ENCODE results near the gene HCFC1.

Gene HCFC1

GRCh38 chrX:153905481-153906095 lies 66.0 kb downstream of the HCFC1 start:
- Histone ChIP-seq H3F3A (ENCODE audit: control insufficient read depth, insufficient read depth) (no peaks in the 10 kb centered on the region; the same call in 1 of the 2 replicates), H3K79me2 (ENCODE audit: control insufficient read depth, low read length) (no peaks in the 10 kb centered on the region), H3K9me3 (ENCODE audit: control insufficient read depth, insufficient read depth, low read length) (no peaks in the 10 kb centered on the region), H3K9me2 (replicated peaks; ENCODE audit: control insufficient read depth, low read length) (no peaks in the 10 kb centered on the region), H3K4me3 (ENCODE audit: low read length) (no peak overlapping the region), H3K27me3 (ENCODE audit: control insufficient read depth, low read length) (no peaks in the 10 kb centered on the region), H4K20me1 (ENCODE audit: control insufficient read depth, insufficient read depth, low read depth, low read length) (no peaks in the 10 kb centered on the region), H3K27ac (ENCODE audit: low read depth, low read length) (no peak overlapping the region), H3K36me3 (ENCODE audit: control insufficient read depth, low read length) (no peaks in the 10 kb centered on the region), H3K4me2 (ENCODE audit: low read length) (no peak overlapping the region), H3K4me1 (ENCODE audit: control insufficient read depth, low read length) (peaks cover 35% of the 10 kb centered on the region)
- TF ChIP-seq CTCF (IDR thresholded peaks at IDR 0.05; ENCODE audit: low read depth, low read length, poor library complexity, severe bottlenecking) (no peak), EZH2phosphoT487 (IDR thresholded peaks at IDR 0.05; ENCODE audit: borderline replicate concordance, low read length) (no peak)

DNA sequence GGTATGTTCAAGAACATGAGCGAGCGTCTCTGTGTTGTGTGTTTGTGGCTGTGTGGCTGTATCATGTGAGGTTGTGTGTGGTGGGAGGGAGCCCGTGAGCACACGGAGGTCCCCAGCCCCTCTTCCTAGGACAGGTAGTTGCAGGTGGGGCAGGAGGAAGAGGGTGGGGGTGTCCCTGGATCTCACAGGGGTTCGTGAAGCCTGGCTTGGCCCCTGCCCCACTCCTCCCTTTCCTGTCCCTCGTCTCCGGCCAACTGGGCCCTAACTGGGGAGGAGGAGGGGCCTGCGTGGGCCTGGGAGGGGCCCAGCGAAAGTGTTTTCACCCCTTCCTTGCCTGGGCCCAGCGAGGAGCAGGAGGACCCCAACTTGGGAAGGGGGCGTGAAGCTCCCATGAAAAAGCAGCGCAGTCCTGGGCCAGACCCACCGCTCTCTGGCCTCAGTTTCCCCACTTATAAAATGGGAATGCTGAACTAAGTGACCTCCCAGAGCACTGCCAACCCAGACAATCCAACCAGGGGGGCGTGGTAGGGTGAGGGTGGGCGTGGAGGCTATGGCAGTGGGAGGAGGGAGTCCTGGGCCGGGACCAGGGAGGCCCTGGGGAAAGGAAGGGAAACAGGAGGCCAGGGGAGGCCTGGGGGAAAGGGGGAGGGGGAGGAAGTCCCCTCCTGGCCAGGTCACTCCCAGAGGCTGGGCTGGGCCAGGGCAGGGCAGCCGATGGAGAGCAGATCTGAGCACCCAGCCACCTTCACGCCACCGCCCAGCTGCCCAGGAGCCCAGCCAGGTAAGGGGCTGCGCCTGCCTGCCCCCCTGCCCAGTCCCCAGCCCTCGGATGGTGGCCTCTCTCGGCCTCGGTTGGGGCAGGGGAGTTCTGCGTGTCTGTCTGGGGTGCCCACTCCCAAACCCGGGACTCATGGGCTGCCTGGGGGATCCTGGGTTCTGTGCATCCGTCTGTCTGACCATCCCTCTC lies 67.3 kb downstream of the HCFC1 start, which contains the start of gene AVPR2:
Gene AVPR2 (plus strand): TSS at position 683 of the 967 bp plus-strand sequence. CDS start 473 bp downstream, outside the sequence.
- Histone ChIP-seq H3K9me2 (replicated peaks; ENCODE audit: control insufficient read depth, low read length) (no peaks in the 10 kb centered on the region), H3K27ac (ENCODE audit: low read depth, low read length) (no peak within 1 kb of the TSS), H3K27me3 (ENCODE audit: control insufficient read depth, low read length) (no peaks in the 10 kb centered on the region), H4K20me1 (ENCODE audit: control insufficient read depth, insufficient read depth, low read depth, low read length) (no peaks in the 10 kb centered on the region), H3F3A (ENCODE audit: control insufficient read depth, insufficient read depth) (no peaks in the 10 kb centered on the region; the same call in 1 of the 2 replicates), H3K9me3 (ENCODE audit: control insufficient read depth, insufficient read depth, low read length) (no peaks in the 10 kb centered on the region), H3K4me2 (ENCODE audit: low read length) (peak within 1 kb of the TSS; percentile 19; the same call in 1 of the 2 replicates), H3K4me1 (ENCODE audit: control insufficient read depth, low read length) (peaks cover 42% of the 10 kb centered on the region), H3K79me2 (ENCODE audit: control insufficient read depth, low read length) (no peaks in the 10 kb centered on the region), H3K36me3 (ENCODE audit: control insufficient read depth, low read length) (no peaks in the 10 kb centered on the region), H3K4me3 (ENCODE audit: low read length) (no peak within 1 kb of the TSS; the same call in 1 of the 2 replicates)
- TF ChIP-seq EZH2phosphoT487 (IDR thresholded peaks at IDR 0.05; ENCODE audit: borderline replicate concordance, low read length) (no peak), CTCF (IDR thresholded peaks at IDR 0.05; ENCODE audit: low read depth, low read length, poor library complexity, severe bottlenecking) (no peak)

- H3K4me3 ChIP-seq (ENCODE audit: low read length), result no peak overlapping the region
- H3K9me3 ChIP-seq (ENCODE audit: control insufficient read depth, insufficient read depth, low read length), result no peaks in the 10 kb centered on the region
- no peaks in the 10 kb centered on the region; the same call in 1 of the 2 replicates for H3F3A ChIP-seq (ENCODE audit: control insufficient read depth, insufficient read depth)
- H3K79me2 ChIP-seq (ENCODE audit: control insufficient read depth, low read length), result no peaks in the 10 kb centered on the region
- H3K4me2 ChIP-seq (ENCODE audit: low read length), result peak overlapping the region; percentile 19; the same call in 1 of the 2 replicates
- H3K27me3 ChIP-seq (ENCODE audit: control insufficient read depth, low read length), result no peaks in the 10 kb centered on the region
- H4K20me1 ChIP-seq (ENCODE audit: control insufficient read depth, insufficient read depth, low read depth, low read length), result no peaks in the 10 kb centered on the region
- no peak overlapping the region for H3K27ac ChIP-seq (ENCODE audit: low read depth, low read length)
- TF ChIP-seq CTCF (IDR thresholded peaks at IDR 0.05; ENCODE audit: low read depth, low read length, poor library complexity, severe bottlenecking) (no peak), EZH2phosphoT487 (IDR thresholded peaks at IDR 0.05; ENCODE audit: borderline replicate concordance, low read length) (no peak)
- H3K9me2 ChIP-seq (replicated peaks; ENCODE audit: control insufficient read depth, low read length), result no peaks in the 10 kb centered on the region
- no peaks in the 10 kb centered on the region for H3K36me3 ChIP-seq (ENCODE audit: control insufficient read depth, low read length)
- peaks cover 51% of the 10 kb centered on the region for H3K4me1 ChIP-seq (ENCODE audit: control insufficient read depth, low read length)
Measured at GRCh38 chrX:153903238-153903980, 68.2 kb downstream of the HCFC1 start.
